ENCODE results near the gene PLAGL1.

- TF ChIP-seq CTCF (IDR thresholded peaks at IDR 0.05; ENCODE audit: insufficient read depth, low read depth, low read length) (no peak), EZH2 (IDR thresholded peaks at IDR 0.05; ENCODE audit: insufficient read depth, low read length) (no peak)
These were observed 68.7 kb downstream of the PLAGL1 start for GRCh38 chr6:143939364-143939763.

All from astrocyte (in vitro differentiated cells and primary cell).